ENCODE data around the gene PSORS1C2. TPM values are rescaled to one million over a fixed set of nuclear protein-coding genes. Genes with fewer than 3 reads are reported as not detected.

PSORS1C2 gene
- total and polyA plus RNA-seq, 3 donors from 2014 or later = not detected

DNA sequence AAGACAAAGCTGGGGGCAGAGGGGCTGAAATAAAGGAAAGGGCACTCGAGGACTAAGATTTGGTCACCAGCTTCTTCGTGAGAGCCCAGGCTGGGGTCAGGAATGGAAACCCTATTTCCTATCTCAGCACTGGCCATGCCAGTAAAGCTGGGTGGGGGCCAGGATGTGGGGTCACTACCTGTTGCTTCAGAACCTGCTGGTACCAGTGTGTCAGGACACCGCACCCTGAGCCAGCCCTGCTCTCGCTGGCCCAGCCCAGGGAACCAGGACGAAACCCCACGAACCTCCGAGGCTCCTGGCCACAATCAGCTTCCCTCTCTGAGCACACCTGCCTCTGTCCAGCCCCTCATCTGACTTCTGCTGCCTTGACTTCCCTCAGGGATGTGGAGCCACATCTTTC is 20.7 kb downstream of the PSORS1C2 start:
- Histone ChIP-seq H3K27ac (no peak overlapping the region), H3K36me3 (ENCODE audit: low read depth, missing control alignments) (no peaks in the 10 kb centered on the region), H3K9me3 (no peaks in the 10 kb centered on the region), H3K4me3 (no peak overlapping the region), H3K27me3 (no peaks in the 10 kb centered on the region), H3K4me1 (peaks cover 25% of the 10 kb centered on the region)
- TF ChIP-seq POLR2A (IDR thresholded peaks at IDR 0.05) = no peak
- TF ChIP-seq, protein P1, sequence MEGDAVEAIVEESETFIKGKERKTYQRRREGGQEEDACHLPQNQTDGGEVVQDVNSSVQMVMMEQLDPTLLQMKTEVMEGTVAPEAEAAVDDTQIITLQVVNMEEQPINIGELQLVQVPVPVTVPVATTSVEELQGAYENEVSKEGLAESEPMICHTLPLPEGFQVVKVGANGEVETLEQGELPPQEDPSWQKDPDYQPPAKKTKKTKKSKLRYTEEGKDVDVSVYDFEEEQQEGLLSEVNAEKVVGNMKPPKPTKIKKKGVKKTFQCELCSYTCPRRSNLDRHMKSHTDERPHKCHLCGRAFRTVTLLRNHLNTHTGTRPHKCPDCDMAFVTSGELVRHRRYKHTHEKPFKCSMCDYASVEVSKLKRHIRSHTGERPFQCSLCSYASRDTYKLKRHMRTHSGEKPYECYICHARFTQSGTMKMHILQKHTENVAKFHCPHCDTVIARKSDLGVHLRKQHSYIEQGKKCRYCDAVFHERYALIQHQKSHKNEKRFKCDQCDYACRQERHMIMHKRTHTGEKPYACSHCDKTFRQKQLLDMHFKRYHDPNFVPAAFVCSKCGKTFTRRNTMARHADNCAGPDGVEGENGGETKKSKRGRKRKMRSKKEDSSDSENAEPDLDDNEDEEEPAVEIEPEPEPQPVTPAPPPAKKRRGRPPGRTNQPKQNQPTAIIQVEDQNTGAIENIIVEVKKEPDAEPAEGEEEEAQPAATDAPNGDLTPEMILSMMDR (IDR thresholded peaks at IDR 0.05) = no peak
- intact Hi-C loops (cut with DNase I; ENCODE audit: low total_unique reads) = no loop called here
- no peak for DNase-seq
- 91 to 92% methylated on average over 7 of the region's 7 CpGs for WGBS, 2 donors

DNA sequence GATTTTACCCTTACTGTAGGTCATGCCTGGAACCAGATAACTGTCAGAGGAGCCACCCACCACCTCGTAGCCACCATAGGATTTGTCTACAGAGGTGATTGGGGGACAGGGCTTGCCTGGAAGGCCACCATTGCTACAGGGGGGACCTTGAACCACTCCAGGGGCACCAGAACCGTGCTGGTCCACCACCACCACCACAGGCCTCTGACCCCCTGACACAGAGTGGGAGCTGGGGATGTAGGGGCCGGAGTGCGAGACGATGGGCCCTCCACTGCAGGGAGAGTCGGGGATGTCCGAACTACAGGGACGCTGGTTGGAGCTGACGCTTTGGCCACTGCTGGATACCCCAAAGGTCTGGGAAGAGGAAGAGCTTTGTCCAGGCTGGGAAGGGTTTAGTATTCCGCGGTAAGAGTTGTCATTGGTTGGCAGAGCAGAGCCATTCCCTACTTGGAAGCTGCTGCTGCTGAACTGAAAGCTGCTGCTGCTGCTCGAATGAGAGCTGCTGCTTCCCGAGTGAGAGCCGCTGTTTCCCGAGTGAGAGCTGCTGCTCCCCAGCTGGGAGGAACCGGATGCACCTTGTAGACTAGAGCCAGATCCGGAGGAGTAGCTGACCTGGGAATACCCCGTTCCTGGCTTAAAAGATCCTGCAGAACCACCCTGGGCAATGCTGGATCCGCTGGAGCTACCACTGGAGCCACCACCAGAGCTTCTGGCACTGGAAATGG is 22.0 kb downstream of the PSORS1C2 start:
- no peaks in the 10 kb centered on the region for H3K27me3 ChIP-seq
- peak; percentile 46 for DNase-seq
- WGBS, 2 donors = 50 to 51% methylated on average over 16 to 19 of the region's 19 CpGs
- intact Hi-C loops (cut with DNase I; ENCODE audit: low total_unique reads) = no loop called here
- TF ChIP-seq, protein P1 (IDR thresholded peaks at IDR 0.05) = no peak
- no peak for TF ChIP-seq POLR2A (IDR thresholded peaks at IDR 0.05)
- peaks cover 16% of the 10 kb centered on the region for H3K4me1 ChIP-seq
- no peaks in the 10 kb centered on the region for H3K9me3 ChIP-seq
- H3K36me3 ChIP-seq (ENCODE audit: low read depth, missing control alignments) = no peaks in the 10 kb centered on the region
- no peak overlapping the region for H3K4me3 ChIP-seq
- no peak overlapping the region for H3K27ac ChIP-seq

DNA sequence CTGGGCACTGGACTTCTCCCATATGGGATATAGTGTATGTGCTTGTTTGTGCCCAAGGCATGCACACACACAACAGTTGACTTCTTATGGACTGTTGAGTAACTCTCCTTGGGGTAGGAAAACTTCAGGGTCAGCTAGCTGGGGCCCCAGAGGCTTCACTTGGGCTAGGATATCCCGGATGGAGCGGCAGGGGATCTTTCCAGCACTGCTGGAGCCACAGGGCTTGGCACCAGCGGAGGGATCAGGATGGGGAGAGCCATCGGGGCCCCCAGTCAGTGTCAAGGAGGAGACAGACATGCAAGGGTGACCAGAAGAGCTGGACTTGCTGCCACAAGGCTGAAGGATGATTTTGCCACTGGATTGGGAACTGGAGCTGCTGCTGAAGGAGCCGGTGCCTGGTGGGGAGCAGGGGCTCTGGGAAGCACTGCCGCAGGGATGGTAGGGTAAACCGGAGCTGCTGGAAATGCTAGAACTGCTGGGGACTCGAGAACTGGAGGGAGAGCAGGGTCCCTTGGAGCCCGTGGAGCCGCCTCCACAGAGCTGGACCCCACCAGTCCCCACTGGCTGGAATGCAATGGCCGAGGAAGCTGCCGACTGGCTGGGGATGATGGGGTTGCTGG is 22.8 kb downstream of the PSORS1C2 start:
- H3K36me3 ChIP-seq (ENCODE audit: low read depth, missing control alignments) = no peaks in the 10 kb centered on the region
- H3K9me3 ChIP-seq = no peaks in the 10 kb centered on the region
- 77 to 93% methylated on average over 11 to 12 of the region's 12 CpGs for WGBS, 2 donors
- no peak for DNase-seq
- no peak overlapping the region for H3K4me3 ChIP-seq
- H3K27ac ChIP-seq = no peak overlapping the region
- TF ChIP-seq, protein P1 (IDR thresholded peaks at IDR 0.05) = no peak
- TF ChIP-seq POLR2A (IDR thresholded peaks at IDR 0.05) = no peak
- intact Hi-C loops (cut with DNase I; ENCODE audit: low total_unique reads) = no loop called here
- H3K27me3 ChIP-seq = no peaks in the 10 kb centered on the region
- peaks cover 16% of the 10 kb centered on the region for H3K4me1 ChIP-seq

DNA sequence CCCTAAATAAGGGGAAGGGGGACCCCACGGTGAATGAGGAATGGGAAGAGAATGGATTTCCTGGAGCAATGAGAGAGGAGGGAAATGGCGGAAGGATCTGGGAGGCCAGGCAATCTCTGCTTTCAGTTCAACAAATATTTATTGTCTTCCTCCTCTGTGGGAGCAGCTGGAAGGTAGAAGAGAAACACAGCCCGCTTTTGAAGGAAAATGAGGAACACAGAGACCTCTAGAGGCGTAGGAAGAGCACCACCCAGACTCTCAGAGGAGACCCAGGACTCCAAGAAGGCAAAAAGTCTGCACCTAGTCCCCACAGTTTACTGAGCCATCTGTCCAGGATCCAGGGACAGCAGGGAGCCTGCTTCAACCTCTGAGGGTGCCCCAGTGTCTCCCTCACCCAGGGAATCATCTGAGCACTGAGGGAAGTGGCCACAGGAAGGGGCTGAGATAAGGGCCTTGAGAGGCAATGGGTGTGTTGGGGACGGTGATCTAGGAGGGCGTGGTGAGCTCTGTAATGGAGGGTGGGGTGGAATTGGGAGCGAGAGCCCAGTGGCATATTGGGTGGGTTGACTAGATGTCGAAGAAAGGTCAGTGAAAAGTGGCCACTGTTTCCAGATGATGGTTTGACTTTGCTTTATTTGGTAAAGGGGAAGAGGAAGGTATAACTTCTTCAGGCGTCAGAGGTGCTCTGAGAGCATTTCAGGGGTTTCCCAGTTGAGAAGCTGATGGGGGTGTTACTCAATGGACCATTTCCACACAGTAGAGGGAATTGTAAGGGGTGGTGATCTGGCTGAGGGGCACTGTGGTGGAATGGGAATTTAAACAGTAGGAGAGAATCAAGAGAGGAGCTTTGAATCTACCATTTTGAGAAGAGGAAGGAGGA is 23.7 kb downstream of the PSORS1C2 start:
- H3K4me3 ChIP-seq = no peak overlapping the region
- no peaks in the 10 kb centered on the region for H3K9me3 ChIP-seq
- TF ChIP-seq POLR2A (IDR thresholded peaks at IDR 0.05) = no peak
- TF ChIP-seq, protein P1 (IDR thresholded peaks at IDR 0.05) = no peak
- H3K36me3 ChIP-seq (ENCODE audit: low read depth, missing control alignments) = no peaks in the 10 kb centered on the region
- intact Hi-C loops (cut with DNase I; ENCODE audit: low total_unique reads) = no loop called here
- H3K4me1 ChIP-seq = peaks cover 16% of the 10 kb centered on the region
- no peaks in the 10 kb centered on the region for H3K27me3 ChIP-seq
- peak overlapping the region in 1 of 2 donors; percentile 19 for H3K27ac ChIP-seq
- DNase-seq = no peak
- 70 to 72% methylated on average over 9 of the region's 9 CpGs for WGBS, 2 donors

Measured in testis (tissue), 3 donors.